DND-41 (cell line): ENCODE data around the gene LTBP1.

Experiments used
- ATAC-seq: fragments of 200-7000 bp; cut with Tn5 transposase; 3 replicates; pipeline ENCODE4 v1.9.1; 2021; ENCODE audit warnings: low read depth; ENCODE audit not compliant: insufficient read depth
- DNase-seq: peaks from one replicate; pipeline ENCODE4 v3.0.0-alpha.2; 2020
- H2AFZ ChIP-seq: 2 replicates; pipeline ENCODE4 v1.6.0; 2012; ENCODE audit warnings: low read depth, low read length
- H3K27ac ChIP-seq: 2 replicates; pipeline ENCODE4 v1.5.1; 2012; ENCODE audit warnings: low read length, inconsistent platforms
- H3K27me3 ChIP-seq: fragments of 200-600 bp; sonication (generic); 2 replicates; pipeline ENCODE4 v1.6.0; 2012; ENCODE audit warnings: low read length, mild to moderate bottlenecking, inconsistent platforms; ENCODE audit not compliant: insufficient read depth, poor library complexity
- H3K36me3 ChIP-seq: 2 replicates; pipeline ENCODE4 v1.5.1; 2012; ENCODE audit warnings: low read length, inconsistent platforms; ENCODE audit not compliant: insufficient read depth
- H3K4me1 ChIP-seq: 2 replicates; pipeline ENCODE4 v1.5.1; 2012; ENCODE audit warnings: mild to moderate bottlenecking, low read length; ENCODE audit not compliant: insufficient read depth
- H3K4me2 ChIP-seq: 2 replicates; pipeline ENCODE4 v1.6.0; 2012; ENCODE audit warnings: mild to moderate bottlenecking, moderate library complexity, low read length, inconsistent platforms; ENCODE audit not compliant: insufficient read depth
- H3K4me3 ChIP-seq, 2 experiments: fragments of 200-600 bp in 1 of 2; shearing (Covaris generic) in 1 of 2; 2 replicates each; pipeline ENCODE4 v1.5.1; 2012 to 2016; ENCODE audit warnings: inconsistent platforms in 2 of 2, low read length in 2 of 2, mild to moderate bottlenecking in 2 of 2, low read depth in 1 of 2, moderate library complexity in 1 of 2
- H3K79me2 ChIP-seq: 2 replicates; pipeline ENCODE4 v1.6.0; 2012; ENCODE audit warnings: low read length, inconsistent platforms; ENCODE audit not compliant: insufficient read depth
- H3K9ac ChIP-seq: 2 replicates; pipeline ENCODE4 v1.6.0; 2012; ENCODE audit warnings: low read depth, mild to moderate bottlenecking, inconsistent platforms, low read length, moderate library complexity
- H3K9me3 ChIP-seq: 2 replicates; pipeline ENCODE4 v1.5.1; 2012; ENCODE audit warnings: low read length, moderate library complexity, mild to moderate bottlenecking, inconsistent platforms; ENCODE audit not compliant: insufficient read depth, severe bottlenecking
- H4K20me1 ChIP-seq: 2 replicates; pipeline ENCODE4 v1.6.0; 2012; ENCODE audit warnings: low read length; ENCODE audit not compliant: insufficient read depth
- EZH2 ChIP-seq: IDR thresholded peaks from 3 replicates; pipeline ENCODE4 v1.6.1; 2012; ENCODE audit warnings: borderline replicate concordance, low read depth, mild to moderate bottlenecking, moderate library complexity, low read length, inconsistent platforms; ENCODE audit not compliant: severe bottlenecking
- TF ChIP-seq, protein P1 (sequence below): IDR thresholded peaks from 2 replicates; pipeline ENCODE4 v1.5.1; 2012; ENCODE audit warnings: borderline replicate concordance, low read length, moderate library complexity, mild to moderate bottlenecking; ENCODE audit not compliant: poor library complexity, severe bottlenecking; ENCODE audit errors: extremely low read depth

Gene LTBP1

DNA sequence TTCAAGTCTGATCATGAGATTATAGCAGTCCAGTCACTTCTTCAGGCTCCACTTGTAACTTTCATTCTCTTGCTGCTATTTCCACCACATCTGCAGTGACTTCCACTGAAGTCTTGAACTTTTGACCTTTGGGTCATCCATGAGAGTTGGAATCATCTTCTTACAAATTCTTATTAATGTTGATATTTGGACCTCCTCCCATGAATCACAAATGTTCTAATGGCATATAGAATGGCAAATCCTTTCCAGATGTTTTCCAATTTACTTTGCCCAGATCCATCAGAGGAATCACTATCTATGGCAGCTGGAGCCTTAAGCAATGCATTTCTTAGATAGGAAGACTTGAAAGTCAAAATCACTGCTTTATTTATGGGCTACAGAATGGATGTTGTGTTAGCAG, 159.4 kb downstream of the LTBP1 start:
- TF ChIP-seq EZH2: no peak
- Histone ChIP-seq H4K20me1 (no peaks in the 10 kb centered on the region), H3K4me1 (no peaks in the 10 kb centered on the region), H3K9me3 (no peaks in the 10 kb centered on the region), H3K4me2 (no peak overlapping the region), H3K4me3 (no peak overlapping the region), H3K27me3 (no peaks in the 10 kb centered on the region), H2AFZ (no peak overlapping the region), H3K9ac (no peak overlapping the region), H3K36me3 (no peaks in the 10 kb centered on the region), H3K79me2 (no peaks in the 10 kb centered on the region), H3K27ac (no peak overlapping the region)
- ATAC-seq: no peak
- DNase-seq: no peak

DNA sequence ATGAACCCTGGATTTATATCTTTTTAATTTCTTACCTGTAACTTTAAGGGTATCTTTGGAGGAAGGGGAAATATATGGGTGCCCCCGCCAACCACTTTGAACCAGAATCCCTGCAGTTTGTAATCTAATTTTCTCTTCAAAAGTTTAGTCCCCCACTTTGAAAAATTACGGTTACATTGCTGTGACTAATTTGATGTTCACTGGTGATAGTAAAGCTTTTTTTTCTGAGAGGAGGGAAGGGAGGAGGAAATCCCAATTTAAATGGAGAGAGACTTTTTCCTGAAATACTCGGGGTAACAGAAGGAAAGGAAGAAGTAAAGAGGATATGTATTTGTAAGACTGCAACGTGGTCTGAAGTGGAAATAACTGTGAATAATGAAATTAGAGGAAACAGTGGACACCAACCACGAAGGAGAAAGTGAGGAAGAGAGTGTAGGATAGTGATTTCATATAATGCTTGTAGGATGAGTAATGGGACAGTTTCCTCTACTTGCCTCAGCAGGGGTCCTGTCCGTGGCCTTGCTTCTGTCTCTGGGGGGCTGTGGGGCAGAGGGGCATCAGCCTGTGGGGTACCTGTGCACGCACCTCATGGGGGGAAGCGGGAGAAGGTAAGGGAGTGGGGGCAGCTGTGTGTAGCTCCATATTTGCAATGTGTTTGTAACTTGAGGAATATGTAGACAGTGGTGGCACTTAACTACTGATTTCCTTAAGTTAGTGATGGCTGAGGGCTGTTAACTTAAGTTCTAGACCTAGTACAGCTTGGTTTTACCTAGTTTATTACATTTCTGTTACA, 161.1 kb downstream of the LTBP1 start:
- Histone ChIP-seq H2AFZ (no peak overlapping the region), H3K4me2 (no peak overlapping the region), H3K27me3 (no peaks in the 10 kb centered on the region), H3K27ac (no peak overlapping the region), H3K9ac (no peak overlapping the region), H3K4me3 (no peak overlapping the region), H3K36me3 (no peaks in the 10 kb centered on the region), H3K4me1 (no peaks in the 10 kb centered on the region), H3K79me2 (no peaks in the 10 kb centered on the region), H4K20me1 (no peaks in the 10 kb centered on the region), H3K9me3 (no peaks in the 10 kb centered on the region)
- no peak for DNase-seq
- no peak for ATAC-seq
- TF ChIP-seq EZH2: no peak
- TF ChIP-seq, protein P1, sequence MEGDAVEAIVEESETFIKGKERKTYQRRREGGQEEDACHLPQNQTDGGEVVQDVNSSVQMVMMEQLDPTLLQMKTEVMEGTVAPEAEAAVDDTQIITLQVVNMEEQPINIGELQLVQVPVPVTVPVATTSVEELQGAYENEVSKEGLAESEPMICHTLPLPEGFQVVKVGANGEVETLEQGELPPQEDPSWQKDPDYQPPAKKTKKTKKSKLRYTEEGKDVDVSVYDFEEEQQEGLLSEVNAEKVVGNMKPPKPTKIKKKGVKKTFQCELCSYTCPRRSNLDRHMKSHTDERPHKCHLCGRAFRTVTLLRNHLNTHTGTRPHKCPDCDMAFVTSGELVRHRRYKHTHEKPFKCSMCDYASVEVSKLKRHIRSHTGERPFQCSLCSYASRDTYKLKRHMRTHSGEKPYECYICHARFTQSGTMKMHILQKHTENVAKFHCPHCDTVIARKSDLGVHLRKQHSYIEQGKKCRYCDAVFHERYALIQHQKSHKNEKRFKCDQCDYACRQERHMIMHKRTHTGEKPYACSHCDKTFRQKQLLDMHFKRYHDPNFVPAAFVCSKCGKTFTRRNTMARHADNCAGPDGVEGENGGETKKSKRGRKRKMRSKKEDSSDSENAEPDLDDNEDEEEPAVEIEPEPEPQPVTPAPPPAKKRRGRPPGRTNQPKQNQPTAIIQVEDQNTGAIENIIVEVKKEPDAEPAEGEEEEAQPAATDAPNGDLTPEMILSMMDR: no peak

DNA sequence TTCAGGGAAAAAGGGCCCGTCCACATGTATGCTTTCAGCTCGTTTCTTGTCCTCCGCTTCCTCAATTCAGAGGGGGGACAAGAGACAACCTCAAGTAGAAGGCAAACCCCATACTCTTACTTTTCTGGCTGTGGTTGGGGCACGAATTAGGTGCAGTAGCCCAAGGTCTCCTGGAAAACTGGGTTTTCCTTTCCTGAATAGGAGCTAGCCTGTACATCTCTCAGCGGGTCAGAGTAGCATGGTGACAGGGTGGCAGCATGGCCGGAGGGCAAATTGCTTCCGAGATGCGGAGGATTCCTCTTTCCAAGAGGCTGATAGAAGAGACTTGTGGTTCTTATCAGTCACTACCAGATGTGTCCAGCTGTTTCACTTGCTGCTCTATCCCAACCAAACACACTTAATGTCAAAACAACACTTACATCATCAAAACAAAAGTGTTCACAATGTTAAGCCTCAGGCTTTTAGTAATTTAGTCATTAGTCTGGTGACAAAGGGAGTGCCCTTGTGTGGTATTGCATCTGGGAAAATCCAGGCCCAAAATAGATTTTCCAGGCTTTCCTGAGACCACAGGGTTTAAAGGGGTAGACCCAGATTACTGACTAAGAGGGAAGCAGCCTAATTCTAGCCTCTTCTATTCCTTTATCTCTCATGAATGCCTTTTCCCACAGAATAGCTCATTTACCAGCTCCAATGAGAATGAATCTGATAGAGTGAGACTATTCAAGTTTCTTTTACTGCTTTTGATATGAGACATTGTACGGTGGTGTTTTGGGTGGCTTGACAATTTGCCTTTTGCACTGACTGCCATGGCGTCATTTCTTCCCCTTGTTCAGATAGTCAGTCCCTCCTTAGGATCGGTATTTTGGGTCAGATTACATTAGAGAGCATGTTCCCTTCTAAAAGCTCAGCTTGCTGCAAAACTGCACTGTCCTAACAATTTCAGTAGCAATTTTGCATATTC, 162.0 kb downstream of the LTBP1 start:
- Histone ChIP-seq H3K27me3 (no peaks in the 10 kb centered on the region), H3K9ac (no peak overlapping the region), H3K4me1 (no peaks in the 10 kb centered on the region), H3K4me2 (no peak overlapping the region), H3K4me3 (no peak overlapping the region), H3K36me3 (no peaks in the 10 kb centered on the region), H3K79me2 (no peaks in the 10 kb centered on the region), H2AFZ (no peak overlapping the region), H4K20me1 (no peaks in the 10 kb centered on the region), H3K27ac (no peak overlapping the region), H3K9me3 (no peaks in the 10 kb centered on the region)
- no peak for TF ChIP-seq EZH2
- TF ChIP-seq, protein P1: no peak
- ATAC-seq (no peak), DNase-seq (no peak)

DNA sequence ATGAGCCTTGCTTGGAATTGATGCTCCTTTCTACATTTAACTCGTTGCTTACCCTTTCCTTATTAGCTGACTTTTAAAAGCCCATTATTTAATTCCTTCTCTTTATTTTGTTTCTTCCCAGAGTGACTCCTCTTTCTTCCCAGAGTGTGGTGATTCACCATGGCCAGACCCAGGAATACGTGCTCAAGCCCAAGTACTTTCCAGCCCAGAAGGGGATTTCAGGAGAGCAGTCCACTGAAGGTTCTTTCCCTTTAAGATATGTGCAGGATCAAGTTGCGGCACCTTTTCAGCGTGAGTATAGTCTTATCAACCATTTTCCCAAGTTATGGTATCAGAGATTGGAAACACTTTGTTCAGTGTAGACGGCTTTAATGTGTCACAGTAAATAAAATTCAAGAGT, 163.7 kb downstream of the LTBP1 start:
- Histone ChIP-seq H3K27me3 (no peaks in the 10 kb centered on the region), H3K9ac (no peak overlapping the region), H3K27ac (no peak overlapping the region), H3K79me2 (no peaks in the 10 kb centered on the region), H4K20me1 (no peaks in the 10 kb centered on the region), H2AFZ (no peak overlapping the region), H3K4me1 (no peaks in the 10 kb centered on the region), H3K4me3 (no peak overlapping the region), H3K36me3 (no peaks in the 10 kb centered on the region), H3K9me3 (no peaks in the 10 kb centered on the region), H3K4me2 (no peak overlapping the region)
- TF ChIP-seq EZH2: no peak
- TF ChIP-seq, protein P1: no peak
- ATAC-seq: no peak
- DNase-seq: no peak
